Measurements from ENCODE around the gene ENPP7.
A peak's percentile ranks its signal among the peaks of the same experiment; 100 is the strongest.

ENPP7 gene

DNA sequence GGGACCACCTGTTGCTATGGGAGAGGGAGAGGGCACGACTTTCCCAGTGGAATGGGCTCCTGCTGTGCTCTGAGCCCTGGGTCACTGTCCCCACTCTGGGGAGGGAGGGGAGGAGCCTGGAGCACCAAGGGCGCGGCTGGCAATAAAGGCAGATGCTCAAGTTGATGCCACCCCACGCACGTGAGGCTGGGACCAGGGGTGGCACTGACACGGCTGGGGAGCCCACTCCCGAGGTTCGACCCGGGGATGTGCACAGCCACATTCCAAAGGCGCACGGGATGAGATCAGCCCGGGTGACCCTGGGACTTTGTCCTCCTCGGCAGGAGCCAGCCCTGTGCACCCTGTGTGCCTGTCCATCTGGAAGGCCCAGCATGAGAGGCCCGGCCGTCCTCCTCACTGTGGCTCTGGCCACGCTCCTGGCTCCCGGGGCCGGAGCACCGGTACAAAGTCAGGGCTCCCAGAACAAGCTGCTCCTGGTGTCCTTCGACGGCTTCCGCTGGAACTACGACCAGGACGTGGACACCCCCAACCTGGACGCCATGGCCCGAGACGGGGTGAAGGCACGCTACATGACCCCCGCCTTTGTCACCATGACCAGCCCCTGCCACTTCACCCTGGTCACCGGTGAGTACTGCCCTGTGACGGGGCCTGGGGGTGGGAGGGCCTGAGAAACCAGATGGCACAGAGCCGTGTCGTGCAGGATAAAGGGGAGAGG lies at the start of gene ENPP7:
ENPP7 (plus strand) TSS at position 175 of the 715 bp plus-strand sequence; CDS start at position 372, 197 bp downstream.
- no peak for DNase-seq

- no peak for DNase-seq
Observed at GRCh38 chr17:79681101-79681621, 49.6 kb upstream of the ENPP7 start.

GRCh38 chr17:79681628-79682261 lies 49.0 kb upstream of the ENPP7 start:
- DNase-seq: no peak

DNA sequence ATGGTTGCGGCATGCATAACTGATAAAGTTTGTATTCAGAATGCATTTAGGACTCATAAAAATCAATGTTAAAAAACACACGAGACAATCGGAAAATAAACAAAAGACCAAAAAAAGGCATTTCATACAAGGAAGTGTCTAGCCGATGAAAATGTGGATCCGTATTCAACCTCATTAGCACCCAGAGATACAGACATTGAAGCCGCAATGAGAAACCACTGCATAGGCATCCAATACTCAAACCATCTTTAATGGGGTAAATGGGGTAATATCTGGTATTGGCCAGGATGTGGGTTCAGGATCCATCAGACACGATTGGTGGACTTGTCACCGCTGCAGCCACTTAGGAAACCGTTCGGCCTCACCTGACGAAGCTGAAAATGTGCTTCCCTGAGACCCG lies 47.4 kb upstream of the ENPP7 start:
- no peak for DNase-seq

- no peak for DNase-seq
Observed at GRCh38 chr17:79684132-79684985, 46.4 kb upstream of the ENPP7 start.

- no peak for DNase-seq
Observed at GRCh38 chr17:79685121-79685520, 45.6 kb upstream of the ENPP7 start.

DNA sequence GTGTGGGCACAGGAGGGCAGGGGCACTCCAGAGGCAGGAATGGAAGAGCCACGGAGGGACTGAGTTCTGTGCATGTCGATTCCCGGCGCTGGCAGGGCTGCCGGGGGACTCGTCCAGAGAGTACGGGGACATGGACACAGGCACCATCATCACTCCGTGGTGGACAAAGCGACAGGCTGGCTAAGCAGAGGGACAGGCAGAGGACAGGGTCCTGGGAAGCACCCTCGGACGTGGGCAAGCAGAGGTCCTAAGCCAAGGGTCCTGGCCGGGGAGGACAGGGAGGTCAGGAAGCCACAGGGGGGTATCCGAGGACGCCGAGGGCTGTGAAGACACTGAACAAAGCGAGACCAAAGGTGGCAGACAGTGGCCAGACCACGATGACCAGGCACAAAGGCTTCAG lies 44.3 kb upstream of the ENPP7 start:
- DNase-seq: no peak

DNA sequence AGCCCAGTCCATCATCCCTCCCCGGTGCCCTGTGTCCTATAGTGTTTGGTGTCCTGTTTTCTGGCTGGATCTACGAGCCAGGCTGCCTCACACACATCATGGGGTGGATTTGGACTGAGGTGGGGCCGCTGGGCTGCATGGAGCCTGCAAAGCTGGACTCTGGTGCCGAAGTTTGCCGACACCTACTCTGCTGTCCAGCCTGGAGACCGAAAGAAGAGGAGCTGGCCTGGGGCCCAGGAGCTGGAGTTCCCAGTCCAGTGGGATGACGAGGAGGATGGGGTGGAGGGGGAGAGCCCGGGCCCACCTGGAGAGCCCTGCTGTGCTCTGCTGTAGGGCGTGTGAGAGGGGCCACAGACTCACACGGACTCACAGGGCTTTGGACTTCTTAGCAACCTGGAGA lies 40.3 kb upstream of the ENPP7 start:
- no peak for DNase-seq

DNA sequence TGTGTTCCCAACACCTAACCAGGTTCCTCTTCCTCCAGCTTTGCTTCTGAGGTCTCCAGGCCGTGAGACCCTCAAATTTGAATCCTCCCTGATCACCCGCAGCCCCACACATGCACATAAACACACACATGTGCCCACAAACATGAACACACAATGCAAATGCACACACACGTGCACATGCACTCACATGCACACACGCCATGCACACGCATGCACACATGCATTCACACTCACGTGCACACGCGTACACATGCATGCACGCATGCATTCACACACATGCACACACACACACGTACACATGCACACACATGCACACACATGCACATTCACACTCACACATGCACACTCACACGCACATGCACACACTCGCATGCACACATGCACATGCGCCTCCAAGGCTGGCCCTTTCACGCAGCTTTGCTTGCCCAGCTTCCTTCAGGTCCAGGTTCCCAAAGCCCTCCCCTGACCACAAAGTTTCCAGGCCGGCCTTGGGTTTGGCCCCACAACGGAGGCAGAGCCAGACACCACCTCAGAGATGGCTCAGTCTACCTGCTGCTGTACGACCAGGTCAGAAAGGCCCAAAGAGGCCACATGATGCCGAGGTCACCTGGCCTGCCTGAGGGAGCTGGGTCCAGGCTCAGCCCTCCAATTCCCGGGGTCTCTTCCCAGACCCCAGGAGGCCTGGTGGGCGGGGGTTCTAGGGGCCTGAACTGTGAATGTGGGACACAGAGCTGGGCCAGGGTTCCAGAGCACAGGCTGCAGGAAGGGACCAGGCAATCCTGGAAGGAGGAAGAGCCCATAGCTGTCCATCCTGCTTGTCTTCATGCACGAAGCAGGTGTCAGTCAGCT lies 39.5 kb upstream of the ENPP7 start:
- no peak for DNase-seq

DNA sequence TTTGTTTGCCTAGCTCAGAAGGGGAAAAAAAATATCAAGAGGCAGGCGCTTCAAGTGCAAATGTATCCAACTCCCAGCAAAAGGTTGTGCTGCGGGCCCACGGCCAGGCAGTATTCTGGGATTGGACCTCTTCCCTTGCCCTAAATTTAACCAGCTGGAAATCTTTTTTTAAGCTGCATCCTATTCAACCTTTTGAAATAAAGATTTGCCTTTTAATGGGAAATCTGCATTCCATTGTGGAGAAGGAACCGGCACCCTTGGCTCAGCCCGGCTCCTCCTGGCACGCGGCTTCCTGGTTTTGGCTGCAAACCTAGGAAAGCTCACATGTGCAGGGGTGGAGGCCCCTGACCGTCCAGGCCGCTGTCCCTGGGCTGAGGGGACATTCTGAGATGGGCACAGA lies 38.8 kb upstream of the ENPP7 start:
- no peak for DNase-seq

GRCh38 chr17:79693419-79693818 lies 37.3 kb upstream of the ENPP7 start:
- no peak for DNase-seq

DNA sequence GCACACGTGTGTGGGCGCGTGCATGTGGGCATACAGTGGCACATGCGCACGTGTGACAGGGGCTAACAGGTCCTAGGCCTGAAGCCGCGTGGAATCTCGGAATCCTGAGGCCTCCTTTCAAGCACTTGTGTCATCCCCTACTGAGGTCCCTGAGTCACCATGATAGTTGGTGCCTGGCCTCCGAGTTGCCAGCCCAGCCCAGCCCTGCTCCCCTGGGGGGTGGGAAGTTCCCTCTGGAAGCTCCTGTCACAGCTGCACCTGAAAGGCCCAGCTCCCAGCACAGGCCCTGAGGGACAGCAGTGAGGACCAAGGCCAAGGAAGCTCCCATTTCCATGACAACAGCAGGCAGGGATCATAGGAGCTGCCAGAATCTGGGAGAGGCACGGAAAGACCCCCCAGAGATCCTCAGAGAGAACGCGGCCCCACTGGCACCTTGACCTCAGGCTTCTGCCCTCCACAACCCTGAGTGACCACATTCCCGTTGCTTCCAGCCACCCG lies 35.4 kb upstream of the ENPP7 start:
- DNase-seq: no peak

GRCh38 chr17:79695797-79696609 lies 34.7 kb upstream of the ENPP7 start:
- DNase-seq: peak; percentile 60

GRCh38 chr17:79696610-79696982 lies 34.1 kb upstream of the ENPP7 start:
- DNase-seq: no peak

- DNase-seq: no peak
Observed at GRCh38 chr17:79698146-79698846, 32.4 kb upstream of the ENPP7 start.

GRCh38 chr17:79699386-79700036 lies 31.2 kb upstream of the ENPP7 start:
- no peak for DNase-seq

GRCh38 chr17:79700592-79700991 lies 30.2 kb upstream of the ENPP7 start:
- DNase-seq: no peak

- no peak for DNase-seq
Observed at GRCh38 chr17:79702034-79702433, 28.7 kb upstream of the ENPP7 start.

DNA sequence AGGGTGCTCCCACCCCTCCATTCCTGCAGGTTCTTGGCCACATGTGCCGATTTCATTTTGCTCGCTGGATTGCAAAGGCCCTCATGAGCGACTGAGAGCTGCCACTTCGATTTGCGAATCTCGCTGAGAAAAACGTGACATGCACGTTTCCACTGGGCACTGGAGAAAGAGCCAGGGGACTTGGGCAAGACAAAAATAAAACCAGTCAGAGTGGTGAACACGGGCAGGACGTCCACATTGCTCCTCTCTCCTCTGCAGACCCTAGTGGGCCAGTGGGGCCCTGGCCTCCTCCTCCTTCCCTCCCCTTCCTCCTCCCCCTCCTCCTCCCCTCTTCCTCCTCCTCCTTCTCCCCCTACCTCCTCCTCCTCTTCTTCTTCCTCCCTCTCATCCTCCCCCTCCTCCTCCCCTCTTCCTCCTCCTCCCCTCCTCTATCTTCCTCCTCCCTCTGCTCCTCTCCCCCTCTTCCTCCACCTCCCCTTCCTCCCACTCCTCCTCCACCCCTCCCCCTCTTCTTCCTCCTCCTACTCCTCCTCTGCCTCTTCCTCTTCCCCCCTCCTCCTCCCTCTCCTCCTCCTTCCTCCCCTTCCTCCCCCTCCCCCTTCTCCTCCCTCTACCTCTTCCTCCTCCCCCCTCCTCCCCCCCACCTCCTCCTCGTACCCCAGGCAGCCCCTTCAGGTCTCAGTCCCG lies 28.1 kb upstream of the ENPP7 start:
- no peak for DNase-seq

- no peak for DNase-seq
Observed at GRCh38 chr17:79704691-79705090, 26.1 kb upstream of the ENPP7 start.
